ENCODE results near the gene PTPN23.

DNA sequence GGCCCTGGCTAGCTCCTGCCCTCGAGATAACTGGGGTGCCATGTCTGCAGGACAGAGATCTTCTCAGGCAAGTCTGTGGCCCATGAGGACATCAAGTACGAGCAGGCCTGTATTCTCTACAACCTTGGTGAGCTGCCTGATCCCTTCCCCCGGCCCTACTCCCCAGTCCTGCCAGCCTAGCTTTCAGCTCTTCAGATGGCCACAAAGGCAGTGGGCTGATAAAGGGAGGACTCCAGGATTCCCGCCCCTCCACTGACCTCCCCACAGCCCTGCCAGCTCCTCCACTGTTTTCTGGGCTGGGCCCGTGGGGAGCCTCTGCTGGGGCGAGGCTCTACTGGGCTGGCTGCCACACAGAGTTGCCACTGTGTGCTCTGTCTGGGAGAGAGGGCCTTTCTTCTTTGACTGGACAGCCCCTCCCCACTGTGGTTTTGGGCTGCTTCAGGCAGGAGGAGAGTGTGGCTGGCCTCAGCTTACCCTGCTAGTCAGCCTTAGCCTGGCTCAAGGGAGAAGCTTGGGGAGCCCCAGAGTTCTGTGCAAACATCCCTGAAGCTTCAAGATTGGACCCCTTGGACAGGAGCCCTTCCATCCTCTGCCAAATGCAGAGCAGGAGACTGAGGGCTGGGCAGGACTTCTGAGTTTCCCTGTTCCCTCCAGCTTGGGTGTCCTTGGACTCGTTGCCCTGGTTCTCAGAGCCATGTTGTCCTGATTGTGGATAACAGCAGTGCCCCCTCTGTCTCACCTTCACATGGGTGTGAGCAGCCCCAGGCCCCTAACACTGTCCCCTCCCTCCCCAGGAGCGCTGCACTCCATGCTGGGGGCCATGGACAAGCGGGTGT, 24.4 kb downstream of the PTPN23 start:
- TF ChIP-seq, protein P1, sequence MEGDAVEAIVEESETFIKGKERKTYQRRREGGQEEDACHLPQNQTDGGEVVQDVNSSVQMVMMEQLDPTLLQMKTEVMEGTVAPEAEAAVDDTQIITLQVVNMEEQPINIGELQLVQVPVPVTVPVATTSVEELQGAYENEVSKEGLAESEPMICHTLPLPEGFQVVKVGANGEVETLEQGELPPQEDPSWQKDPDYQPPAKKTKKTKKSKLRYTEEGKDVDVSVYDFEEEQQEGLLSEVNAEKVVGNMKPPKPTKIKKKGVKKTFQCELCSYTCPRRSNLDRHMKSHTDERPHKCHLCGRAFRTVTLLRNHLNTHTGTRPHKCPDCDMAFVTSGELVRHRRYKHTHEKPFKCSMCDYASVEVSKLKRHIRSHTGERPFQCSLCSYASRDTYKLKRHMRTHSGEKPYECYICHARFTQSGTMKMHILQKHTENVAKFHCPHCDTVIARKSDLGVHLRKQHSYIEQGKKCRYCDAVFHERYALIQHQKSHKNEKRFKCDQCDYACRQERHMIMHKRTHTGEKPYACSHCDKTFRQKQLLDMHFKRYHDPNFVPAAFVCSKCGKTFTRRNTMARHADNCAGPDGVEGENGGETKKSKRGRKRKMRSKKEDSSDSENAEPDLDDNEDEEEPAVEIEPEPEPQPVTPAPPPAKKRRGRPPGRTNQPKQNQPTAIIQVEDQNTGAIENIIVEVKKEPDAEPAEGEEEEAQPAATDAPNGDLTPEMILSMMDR (IDR thresholded peaks at IDR 0.05; ENCODE audit: low read length), result no peak
- no peak for TF ChIP-seq EZH2 (optimal IDR thresholded peaks at IDR 0.05; ENCODE audit: low read depth, low read length)
